Fibroblast of skin of back (primary cell): ENCODE results near the gene HIPK1.
"Not testable (repeated sequence)": the region's sequence is repeated elsewhere in the genome, so short reads cannot be mapped to it uniquely, and the experiment has no call there.

Source experiments
- DNase-seq: peaks from one replicate; pipeline ENCODE4 v3.0.0-alpha.2; 2013

HIPK1 gene

DNA sequence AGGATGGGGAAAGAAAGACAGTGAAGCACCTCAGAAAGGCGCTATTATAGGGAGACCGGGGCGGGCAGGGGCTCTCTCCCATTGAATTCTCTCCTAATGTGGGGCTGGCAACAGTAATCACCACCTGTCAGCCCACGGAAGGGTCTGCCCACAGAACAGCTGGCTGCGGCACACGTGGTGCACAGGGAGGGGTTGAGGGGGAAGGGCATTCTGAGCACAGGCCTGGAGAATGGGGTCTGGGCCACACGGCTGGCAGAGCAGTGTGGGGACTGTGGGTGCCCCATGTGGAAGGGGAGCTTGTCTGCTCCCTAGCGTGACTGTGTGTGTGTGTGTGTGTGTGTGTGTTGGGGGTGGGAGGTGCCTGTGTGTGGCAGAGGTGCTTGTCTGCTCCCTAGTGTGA, 54.3 kb downstream of the HIPK1 start:
- no peak for DNase-seq

- no peak for DNase-seq
Observed at GRCh38 chr1:113983826-113984225, 54.7 kb downstream of the HIPK1 start.

GRCh38 chr1:113984710-113985109, 55.6 kb downstream of the HIPK1 start:
- DNase-seq: peak; percentile 29

GRCh38 chr1:113986802-113987201, 57.7 kb downstream of the HIPK1 start:
- no peak for DNase-seq

DNA sequence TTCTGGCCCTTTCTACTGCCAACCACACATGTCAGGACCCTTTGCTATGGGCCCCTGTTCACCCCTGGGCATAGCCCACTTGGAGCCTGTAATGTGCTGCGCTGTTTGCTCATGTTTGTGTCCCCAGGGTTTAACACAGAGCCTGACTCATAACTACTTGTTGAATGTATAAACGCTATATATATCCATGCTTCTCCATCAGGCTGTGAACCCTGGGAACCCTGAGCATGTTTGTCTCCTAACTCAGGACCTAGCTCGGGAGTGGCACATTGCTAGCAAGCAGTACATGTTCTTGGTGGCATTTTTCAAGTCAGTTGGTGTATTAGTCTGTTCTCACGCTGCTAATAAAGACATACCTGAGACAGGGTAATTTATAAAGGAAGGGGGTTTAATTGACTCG, 58.1 kb downstream of the HIPK1 start:
- DNase-seq: peak; percentile 39

DNA sequence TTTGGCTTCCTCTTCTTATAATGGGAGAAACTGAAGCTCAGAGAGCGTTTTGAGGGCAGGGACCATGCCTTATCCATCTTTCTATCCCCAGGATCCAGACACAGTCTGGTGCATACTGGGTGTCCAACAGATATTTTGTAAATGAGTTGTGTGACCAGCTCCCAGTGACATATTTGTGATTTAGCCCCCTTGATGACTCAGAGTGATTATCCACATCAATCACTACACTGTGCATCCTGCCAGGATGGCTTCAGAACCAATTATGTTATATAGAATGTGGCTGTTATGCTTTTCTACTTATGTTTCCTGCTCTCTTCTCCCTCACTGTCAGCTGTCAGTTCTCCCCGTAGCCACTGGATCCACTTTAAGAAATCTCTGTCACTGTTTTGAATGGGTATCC, 61.4 kb downstream of the HIPK1 start:
- DNase-seq: no peak

DNA sequence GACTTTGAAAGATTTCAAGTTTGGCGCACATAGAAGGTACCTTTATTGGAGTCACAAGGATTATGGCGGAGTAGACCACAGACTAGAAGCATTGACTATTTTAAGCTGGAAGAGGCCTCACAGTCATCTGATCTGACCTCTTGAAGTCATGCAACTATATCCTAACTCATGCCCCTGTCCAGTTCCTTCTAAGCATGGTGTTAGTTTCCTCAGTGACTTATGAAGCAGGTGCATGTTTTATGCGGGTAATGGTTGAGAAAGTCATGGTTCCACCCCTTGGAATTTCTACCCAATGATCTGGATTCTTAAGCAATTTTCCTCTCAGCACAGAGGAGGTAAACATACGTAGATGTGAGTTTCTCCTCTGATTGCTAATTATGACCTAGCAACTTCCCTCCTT, 61.8 kb downstream of the HIPK1 start:
- DNase-seq: no peak

GRCh38 chr1:113991467-113991997, 62.4 kb downstream of the HIPK1 start:
- no peak for DNase-seq

DNA sequence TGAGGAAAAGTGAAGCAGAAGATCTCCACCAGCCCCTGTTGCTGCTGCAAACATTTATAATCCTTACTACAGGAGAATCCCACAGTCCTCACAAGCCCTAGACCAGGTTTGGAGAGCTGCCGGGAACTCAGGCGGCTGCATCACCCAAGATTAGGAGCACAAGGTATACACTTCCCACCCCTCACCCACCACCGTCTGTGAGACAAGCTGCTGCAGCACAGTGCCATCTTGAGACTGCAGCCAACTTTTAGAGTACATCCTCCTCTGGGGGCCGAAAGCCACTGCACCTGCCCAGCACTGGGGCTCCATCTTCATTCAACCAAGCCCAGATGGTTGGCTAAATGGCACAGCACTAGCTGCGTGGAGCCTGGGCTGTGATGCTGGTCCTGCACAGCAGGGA, 63.9 kb downstream of the HIPK1 start:
- DNase-seq: no peak

GRCh38 chr1:113993766-113994165, 64.6 kb downstream of the HIPK1 start:
- no peak for DNase-seq

DNA sequence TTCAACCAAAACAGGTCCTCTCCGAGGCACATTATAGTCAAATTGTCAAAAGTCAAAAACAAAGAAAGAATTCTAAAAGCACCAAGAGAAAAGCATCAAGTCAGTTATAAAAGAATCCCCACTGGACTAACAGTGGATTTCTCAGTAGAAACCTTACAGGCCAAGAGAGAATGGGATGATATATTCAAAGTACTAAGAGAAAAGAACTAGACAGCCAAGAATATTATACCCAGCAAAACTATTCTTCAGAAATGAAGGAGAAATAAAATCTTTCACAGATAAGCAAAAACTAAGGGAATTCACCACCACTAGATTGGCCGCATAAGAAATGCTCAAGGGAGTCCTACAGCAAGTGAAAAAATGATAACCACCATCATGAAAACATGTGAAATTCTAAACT, 66.3 kb downstream of the HIPK1 start:
- no peak for DNase-seq

DNA sequence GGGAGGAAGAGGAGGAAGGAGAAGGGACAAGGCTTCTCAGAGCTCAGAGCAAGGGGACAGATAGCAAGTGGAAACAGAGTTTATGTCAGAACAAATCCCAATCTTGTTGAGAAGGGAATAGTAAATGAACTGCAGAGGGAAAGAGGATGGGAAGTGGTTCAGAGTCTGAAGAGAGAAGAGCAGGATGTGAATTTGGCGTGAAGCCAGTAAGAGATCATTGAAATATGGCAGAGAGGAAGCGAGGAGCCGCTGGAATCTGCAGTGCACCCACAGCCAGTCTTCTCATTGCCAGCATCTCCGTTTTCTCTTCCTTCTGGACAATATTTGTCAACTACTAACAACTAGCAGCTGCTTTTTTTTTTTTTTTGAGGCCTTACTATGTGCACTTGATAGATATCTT, 69.2 kb downstream of the HIPK1 start:
- DNase-seq: peak; percentile 60

DNA sequence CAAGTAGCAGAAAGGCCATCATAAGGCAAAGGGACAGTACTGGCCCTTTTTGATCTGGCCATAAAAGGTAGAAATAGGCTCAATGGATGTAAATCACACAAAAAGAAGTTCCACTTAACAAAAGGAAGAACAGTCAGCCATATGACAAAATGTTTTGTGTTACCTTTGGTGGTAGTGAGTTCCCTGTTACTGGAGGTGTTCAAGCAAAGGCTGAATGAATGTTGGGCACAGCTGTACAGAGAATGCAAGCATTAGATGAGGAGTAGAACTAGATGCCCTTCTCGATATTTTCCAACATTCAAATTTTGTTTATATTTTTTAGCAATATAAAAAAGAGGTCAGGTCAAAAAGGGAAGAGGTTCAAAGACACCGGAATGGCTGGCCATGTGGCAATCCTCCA, 70.1 kb downstream of the HIPK1 start:
- DNase-seq: no peak

DNA sequence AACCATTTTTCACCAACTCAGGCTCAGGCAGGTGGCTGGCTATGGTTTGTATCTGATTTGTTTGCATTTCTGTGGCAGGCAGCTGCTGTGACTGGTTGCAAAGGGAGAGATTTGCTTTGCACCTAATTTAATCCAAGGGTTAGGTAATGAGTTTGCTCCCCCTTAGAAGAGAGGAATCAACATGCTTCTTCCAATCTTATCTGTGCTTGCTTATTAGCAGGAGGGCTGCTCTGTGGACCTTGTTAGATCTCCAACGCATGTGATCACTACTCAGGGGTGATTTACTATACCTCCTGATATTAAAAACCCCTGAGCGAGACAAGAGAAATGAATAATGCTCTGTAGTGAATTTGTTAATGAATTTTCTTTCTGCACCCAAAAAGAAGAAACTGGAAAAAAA, 70.7 kb downstream of the HIPK1 start:
- no peak for DNase-seq

GRCh38 chr1:114000406-114000805, 71.3 kb downstream of the HIPK1 start:
- no peak for DNase-seq

DNA sequence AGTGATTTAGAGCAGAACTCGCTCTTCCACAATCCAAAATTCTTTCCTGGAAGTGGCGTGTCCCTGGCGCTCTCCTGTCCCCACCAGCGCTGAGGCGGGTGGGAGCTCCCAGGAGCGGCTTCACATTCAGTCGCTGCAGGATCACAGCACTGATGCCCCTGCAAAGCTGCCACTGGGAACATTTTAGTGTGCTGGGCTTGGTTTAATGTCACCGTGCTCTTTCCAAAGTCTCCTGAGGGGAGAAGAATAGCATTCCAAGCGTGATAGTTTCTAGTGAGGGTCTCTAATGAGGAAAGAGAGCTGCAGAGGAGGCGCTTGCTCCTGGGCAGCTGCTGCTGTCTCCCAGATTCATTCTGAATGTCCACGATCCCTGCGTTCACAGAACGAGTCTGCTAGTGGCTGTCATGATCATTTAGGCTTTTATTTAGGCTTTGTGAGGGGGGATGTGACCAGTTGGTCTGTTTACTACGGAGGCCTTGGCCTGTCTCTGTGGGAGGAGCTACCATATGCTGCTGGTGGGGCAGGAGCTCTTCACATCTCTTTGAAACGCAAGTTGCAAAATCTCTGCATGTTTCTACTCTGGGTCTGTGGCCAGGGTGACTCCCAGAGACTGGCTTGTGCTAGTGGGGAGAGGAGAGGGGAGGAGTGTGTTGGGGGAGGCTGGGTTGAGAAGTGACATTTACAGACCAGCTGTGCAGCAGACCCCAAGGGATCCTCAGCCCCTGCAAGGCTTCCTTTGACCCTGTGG, 73.5 kb downstream of the HIPK1 start:
- peak; percentile 41 for DNase-seq

DNA sequence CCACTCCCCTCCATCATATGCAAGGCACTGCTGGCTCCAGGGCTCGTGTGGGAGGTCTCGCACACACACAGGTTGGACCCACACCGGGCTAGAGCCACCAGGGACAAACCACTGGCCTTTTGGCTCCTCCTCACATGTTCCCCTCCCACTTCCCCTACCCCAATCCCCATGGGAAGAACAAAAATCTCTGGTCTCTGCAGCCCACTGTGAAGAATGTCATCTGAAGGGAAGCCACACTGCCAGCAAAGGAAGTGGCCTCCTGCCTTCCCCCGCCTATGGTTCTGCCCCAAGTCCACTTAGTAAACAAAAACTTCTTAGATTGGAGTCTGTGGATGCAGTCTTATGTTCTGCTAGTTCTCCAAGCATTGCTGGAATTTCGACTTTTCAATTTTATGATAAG, 74.3 kb downstream of the HIPK1 start:
- peak; percentile 54 for DNase-seq

DNA sequence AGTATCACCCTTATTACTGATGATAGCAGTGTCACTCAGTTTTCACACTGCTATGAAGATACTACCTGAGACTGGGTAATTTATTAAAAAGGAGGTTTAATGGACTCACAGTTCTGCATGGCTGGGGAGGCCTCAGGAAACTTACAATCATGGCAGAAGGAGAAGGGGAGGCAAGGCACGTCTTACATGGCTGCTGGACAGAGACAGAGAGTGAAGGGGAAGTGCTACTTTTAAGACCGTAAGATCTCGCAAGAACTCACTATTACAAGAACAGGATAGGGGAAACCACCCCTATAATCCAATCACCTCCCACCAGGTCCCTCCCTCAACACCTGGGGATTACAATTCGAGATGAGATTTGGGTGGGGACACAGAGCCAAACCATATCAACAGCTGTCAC, 77.7 kb downstream of the HIPK1 start:
- DNase-seq: not testable (repeated sequence)

DNA sequence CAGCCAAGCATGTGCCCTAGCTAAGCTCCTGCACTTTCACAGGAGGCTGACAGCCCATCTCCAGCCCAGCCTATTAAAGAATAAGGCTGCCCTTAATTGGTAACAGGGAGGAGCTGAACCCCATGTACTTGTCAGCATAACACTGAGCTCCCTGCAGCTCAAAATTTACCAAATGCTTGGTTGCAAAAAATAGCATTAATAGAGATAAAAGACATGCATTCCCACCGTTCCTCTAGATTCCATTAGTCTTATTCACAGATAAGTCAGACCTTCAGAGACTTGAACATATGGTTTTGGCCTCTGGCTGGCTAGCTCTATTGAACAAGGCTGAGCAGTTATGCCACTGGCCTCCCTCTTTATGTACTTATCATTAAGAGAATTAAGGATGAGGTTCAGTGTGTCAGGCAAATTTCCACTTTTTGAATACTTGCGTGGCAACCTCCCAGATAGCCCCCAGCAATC, 79.4 kb downstream of the HIPK1 start:
- peak; percentile 55 for DNase-seq

DNA sequence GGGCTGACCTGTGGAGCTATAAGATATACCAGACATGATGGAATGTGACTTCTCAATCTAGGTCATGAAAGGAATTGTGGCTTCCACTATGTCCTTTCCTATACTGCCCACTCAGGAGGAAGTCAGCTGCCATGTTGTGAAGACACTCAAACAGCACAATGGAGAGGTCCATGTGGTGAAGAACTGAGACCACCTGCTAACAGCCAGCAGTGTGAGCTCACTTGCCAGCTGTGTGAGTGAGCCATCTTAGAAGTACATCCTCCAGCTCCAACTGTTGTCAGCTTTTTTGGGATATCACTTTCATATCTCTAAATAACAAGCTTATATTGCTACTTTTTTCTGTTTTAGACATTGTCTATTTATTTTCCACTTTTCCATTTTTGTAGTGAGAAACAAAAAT, 79.9 kb downstream of the HIPK1 start:
- no peak for DNase-seq

- peak; percentile 38 for DNase-seq
Observed at GRCh38 chr1:114009393-114009792, 80.3 kb downstream of the HIPK1 start.

DNA sequence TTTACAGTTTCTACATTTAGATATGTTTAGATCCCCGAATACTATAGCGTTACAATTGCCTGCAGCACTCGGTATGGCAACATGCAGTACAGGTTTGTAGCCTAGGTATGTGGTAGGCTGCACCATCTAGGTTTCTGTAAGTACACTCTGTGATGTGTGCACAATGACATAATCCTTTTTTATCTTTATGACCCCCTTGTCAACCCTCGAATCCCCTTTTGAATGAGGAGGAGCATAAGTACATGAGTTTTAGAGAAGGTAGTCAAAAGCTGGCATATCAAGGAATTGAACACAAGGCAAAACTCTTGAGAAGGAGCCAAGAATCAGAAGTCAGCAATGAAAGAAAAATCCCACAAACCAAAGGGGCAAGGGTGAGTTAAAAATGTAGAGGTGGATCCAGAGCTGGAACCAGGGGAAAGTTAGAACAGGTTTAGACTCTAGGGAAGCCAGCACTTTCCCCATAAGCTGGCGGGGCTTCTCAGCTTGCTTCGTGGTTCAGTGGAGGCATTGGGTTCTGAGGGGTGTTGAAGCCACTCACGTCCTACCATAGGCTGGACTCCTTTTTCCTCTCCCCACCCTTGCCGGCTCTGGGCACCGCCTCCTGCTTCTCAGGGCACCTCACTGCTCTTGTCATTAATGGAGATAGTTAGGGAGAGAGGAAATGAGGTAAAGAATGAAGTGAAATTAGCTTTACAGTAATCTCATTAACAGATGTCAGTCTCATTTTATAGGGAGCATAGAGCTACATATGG, 81.5 kb downstream of the HIPK1 start:
- no peak for DNase-seq

DNA sequence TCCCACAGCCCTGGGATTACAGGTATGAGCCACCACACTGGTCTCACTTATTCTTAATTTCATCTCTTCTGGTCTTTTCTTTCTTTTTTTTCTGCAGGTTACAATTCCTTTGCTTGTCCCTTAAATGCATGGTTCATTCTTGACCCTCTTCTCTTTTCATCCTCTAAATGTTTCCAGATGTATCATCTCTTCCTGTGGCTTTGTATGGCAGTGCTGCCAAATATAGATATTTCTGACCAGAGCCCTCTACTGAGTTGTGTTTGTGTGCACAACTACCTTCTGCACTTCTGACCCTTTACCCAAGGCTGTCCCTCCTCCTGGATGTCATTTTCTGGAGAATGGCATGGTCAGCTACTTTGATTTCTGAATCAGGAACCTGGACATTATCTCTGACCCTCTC, 82.7 kb downstream of the HIPK1 start:
- peak; percentile 27 for DNase-seq

DNA sequence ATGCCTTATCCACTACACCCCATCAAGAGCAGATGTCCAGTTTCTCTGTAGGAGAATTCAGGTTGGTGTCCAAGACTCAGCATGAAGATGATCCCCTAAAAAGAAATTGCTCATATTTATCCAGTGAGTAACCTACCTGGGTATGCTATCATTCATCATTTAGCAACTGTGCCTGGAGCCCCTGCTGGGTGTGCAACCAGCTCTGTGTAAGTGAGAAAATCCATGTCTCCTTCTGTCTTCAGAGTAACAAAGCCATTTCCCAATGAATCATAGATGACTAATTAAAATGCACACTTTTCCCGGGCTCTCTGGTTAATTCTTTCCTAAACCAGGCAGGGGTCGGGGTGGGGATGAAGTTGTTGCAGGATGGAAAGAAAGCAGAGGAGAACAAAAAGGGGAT, 86.0 kb downstream of the HIPK1 start:
- DNase-seq: peak; percentile 60
